ENCODE data around the gene MYO3B. TPM values are rescaled to one million over a fixed set of nuclear protein-coding genes. Genes with fewer than 3 reads are reported as not detected.

The MYO3B gene
- total RNA-seq, 4 donors from 2014 or later, result 0.06 TPM; not detected in 3

GRCh38 chr2:170481201-170481600 is 303.3 kb downstream of the MYO3B start:
- peak; percentile 45 for DNase-seq (ENCODE audit: extremely low spot score)
- no peak overlapping the region for H3K4me3 ChIP-seq
- no peak for TF ChIP-seq CTCF (IDR thresholded peaks at IDR 0.05)
- TF ChIP-seq EP300 (IDR thresholded peaks at IDR 0.05), result no peak
- TF ChIP-seq POLR2AphosphoS5 (IDR thresholded peaks at IDR 0.05), result no peak
- no peak for TF ChIP-seq POLR2A (IDR thresholded peaks at IDR 0.05; ENCODE audit: low read depth)
- no peak overlapping the region for H3K27ac ChIP-seq (replicated peaks in 1 of 4)
- H3K4me1 ChIP-seq, result no peaks in the 10 kb centered on the region
- intact Hi-C loops (cut with DNase I), result loop anchor here (10.0 kb wide), 1 partner anchor 234 kb away; the partner anchor contains the start of gene SP5
- H3K27me3 ChIP-seq, result no peaks in the 10 kb centered on the region
- H3K36me3 ChIP-seq, result no peaks in the 10 kb centered on the region
- no peaks in the 10 kb centered on the region for H3K9me3 ChIP-seq
- 89% methylated on average over 4 of the region's 4 CpGs for WGBS

- Histone ChIP-seq H3K27me3 (no peaks in the 10 kb centered on the region), H3K9me3 (no peaks in the 10 kb centered on the region), H3K27ac (replicated peaks in 1 of 4) (no peak overlapping the region), H3K36me3 (no peaks in the 10 kb centered on the region), H3K4me1 (no peaks in the 10 kb centered on the region), H3K4me3 (no peak overlapping the region)
- intact Hi-C loops (cut with DNase I), result loop anchor here (10.0 kb wide), 1 partner anchor 230 kb away; the partner anchor contains the start of gene SP5
- TF ChIP-seq POLR2A (IDR thresholded peaks at IDR 0.05; ENCODE audit: low read depth) (no peak), POLR2AphosphoS5 (IDR thresholded peaks at IDR 0.05) (no peak), EP300 (IDR thresholded peaks at IDR 0.05) (no peak), CTCF (IDR thresholded peaks at IDR 0.05) (no peak)
- DNase-seq (ENCODE audit: extremely low spot score), result no peak
Measured at GRCh38 chr2:170484552-170484951, 306.6 kb downstream of the MYO3B start.

GRCh38 chr2:170485254-170486026 is 307.5 kb downstream of the MYO3B start:
- intact Hi-C loops (cut with DNase I), result loop anchor here (5.0 to 10.0 kb wide), 2 partner anchors 229 to 327 kb away; partner anchors contain the start of gene SP5
- H3K9me3 ChIP-seq, result no peaks in the 10 kb centered on the region

DNA sequence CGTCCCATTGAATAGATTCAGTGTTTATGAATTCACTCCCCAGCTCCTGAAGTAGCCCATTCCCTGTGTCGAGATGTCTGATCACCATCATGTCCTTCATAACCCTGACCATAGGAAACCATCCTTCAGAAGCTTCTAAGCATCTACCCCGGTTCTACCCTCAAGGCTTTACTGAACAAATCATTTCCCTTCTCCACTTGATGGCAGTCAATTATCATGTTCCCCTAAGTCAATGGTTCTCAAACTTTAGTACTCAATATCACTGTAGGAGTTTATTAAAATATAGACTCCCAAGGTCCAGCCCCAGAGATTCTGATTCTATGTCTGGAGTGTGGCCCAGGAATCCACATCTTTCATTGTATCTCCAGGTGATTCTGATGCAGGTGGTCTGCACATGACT is 308.8 kb downstream of the MYO3B start:
- Histone ChIP-seq H3K9me3 (no peaks in the 10 kb centered on the region), H3K4me1 (no peaks in the 10 kb centered on the region), H3K36me3 (no peaks in the 10 kb centered on the region), H3K27ac (replicated peaks in 1 of 4) (no peak overlapping the region), H3K4me3 (no peak overlapping the region), H3K27me3 (no peaks in the 10 kb centered on the region)
- peak in 1 of 3 experiments; percentile 11 for TF ChIP-seq CTCF (IDR thresholded peaks at IDR 0.05)
- TF ChIP-seq EP300 (IDR thresholded peaks at IDR 0.05), result no peak
- no peak for DNase-seq (ENCODE audit: extremely low spot score)
- 96% methylated on average over 3 of the region's 3 CpGs for WGBS
- intact Hi-C loops (cut with DNase I), result loop anchor here (5.0 to 10.0 kb wide), 2 partner anchors 228 to 326 kb away; partner anchors contain the start of gene SP5

More at GRCh38 chr2:170485254-170486026, 307.5 kb downstream of the MYO3B start:
- Histone ChIP-seq H3K36me3 (no peaks in the 10 kb centered on the region), H3K27ac (replicated peaks in 1 of 4) (no peak overlapping the region), H3K4me1 (no peaks in the 10 kb centered on the region), H3K4me3 (no peak overlapping the region), H3K27me3 (no peaks in the 10 kb centered on the region)
- TF ChIP-seq POLR2AphosphoS5 (IDR thresholded peaks at IDR 0.05) (no peak), POLR2A (IDR thresholded peaks at IDR 0.05; ENCODE audit: low read depth) (no peak), EP300 (IDR thresholded peaks at IDR 0.05) (no peak), CTCF (IDR thresholded peaks at IDR 0.05) (no peak)
- DNase-seq (ENCODE audit: extremely low spot score), result peak; percentile 57
- 65% methylated on average over 3 of the region's 3 CpGs for WGBS

All from esophagus muscularis mucosa (tissue), 4 donors.